ENCODE results near the gene IER5L.

IER5L gene

DNA sequence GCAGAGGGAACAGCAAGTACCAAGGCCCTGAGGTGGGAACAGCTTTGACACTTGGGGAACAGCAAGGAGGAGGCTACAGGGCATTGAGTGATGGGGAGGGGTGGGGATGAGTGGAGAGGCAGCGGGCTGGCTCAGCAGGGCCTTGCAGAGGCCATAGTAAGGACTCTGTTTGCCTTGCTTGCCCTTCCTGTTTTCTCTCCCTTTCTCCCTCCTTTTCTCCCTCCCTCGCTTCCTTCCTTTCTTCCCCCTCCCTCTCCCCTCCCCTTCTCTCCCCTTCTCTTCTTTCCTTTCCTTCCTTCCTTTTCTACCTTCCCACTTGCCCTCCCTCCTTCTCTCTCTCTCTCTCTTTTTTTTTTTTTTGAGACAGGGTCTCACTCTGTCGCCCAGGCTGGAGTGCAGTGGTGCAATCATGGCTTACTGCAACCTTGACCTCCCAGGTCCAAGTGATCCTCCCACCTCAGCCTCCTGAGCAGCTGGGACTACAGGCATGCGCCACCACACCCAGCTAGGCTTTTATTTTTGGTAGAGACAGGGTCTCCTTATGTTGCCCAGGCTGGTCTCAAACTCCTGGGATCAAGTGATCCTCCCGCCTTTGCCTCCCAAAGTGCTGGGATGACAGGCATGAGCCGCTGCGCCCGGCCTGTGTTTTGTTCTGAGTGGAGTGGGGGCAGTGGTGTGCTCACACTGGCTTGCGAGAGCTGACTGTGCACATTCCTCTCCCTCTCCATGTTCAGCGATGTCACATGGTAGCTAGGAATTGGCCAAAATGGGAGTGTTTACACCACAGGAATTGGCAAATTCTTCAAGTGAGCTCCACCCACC is 17.1 kb downstream of the IER5L start:
- DNase-seq, result no peak

DNA sequence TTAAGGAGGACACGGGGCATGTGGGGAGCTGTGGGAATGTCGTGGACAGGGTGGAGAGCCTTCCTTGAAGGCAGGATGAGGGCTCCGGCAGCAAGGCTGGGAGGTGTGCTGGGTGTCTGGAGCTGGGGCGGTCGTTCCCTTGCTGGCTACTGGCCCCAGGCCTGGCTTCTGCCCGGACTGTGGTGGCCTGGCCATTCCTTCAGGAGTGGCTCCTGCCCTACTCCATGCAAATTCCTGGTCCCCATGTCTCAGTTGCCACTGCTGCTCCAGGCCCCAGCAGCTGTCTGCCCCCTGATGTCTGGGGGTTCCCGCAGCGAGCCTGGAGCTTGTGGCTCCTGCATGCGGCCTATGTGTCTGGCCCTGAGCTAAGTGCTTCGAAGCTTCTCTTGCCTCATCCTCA is 21.9 kb downstream of the IER5L start:
- no peak for DNase-seq

DNA sequence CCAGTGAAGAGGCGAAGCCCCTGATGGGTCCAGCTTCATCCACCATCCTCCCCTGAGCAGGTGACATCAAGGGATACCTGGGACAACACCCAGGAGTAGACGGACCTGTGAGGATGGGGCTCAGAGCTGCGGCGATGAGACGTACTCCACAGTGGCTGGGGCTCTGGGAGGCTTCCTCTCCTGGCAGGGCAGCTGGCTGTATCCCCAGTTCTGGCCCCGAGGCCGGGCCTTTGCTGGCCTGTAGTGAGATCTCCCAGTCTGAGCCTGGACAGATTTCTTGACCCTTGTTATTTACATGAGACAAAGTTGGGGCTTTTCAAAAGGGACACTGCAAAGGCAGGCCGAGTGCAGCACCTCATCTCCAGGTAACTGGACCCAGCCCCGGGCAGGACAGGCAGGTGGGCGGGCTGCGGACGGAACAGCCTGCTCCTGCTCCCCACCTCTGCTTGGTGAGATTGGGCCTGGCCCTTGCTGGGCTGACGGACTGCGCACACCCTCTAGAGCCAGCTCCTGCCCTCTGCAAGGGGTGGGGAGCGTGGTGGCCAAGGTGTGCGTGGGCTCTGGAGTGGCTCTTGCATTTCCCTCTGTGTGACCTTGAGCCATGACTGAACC is 23.1 kb downstream of the IER5L start:
- DNase-seq, result no peak

DNA sequence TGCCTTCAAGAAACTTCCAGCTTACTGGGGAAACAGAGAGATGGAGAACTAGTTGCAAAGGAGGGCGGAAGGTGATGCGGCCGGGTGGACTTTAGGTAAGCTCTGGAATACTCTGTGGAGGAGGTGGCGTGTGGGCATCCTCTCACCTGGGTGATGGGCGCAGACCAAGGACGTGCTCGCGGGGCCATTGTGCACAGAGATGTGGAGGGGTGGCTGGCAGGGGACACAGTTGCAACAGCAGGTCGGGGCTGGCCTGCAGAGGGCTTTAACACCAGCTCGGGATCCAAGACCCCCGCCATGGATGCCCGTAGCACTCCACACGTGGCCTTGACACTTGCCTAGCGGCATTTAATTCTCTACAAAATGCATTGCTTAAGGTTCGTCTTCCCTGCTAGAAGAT is 26.6 kb downstream of the IER5L start:
- no peak for DNase-seq

DNA sequence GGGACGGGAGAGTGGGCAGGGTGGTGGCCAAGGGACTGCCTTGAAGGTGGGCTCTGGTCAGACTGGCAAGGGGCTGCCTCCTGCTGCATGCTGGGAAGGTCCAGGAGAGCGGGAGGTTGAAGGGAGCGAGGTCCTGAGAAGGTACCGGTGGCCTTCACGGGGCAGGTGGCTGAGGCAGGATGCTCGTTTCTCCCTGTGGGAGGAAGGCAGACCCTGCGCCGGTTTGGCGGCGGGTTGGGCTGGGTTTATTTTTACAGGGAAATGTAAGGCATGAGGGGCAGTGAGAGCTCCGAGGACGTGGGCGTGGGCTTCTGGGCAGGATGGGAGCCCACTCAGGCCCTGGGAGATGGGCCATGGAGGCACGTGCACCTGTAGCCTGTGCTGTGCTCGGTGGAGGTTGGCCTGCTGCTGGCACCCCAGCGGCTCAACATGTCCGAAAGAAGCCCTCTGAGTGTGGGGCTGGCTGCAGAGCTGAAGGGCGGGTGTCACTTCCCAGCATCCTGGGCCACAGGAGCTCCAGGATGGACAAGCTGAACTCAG is 27.3 kb downstream of the IER5L start:
- DNase-seq, result no peak

DNA sequence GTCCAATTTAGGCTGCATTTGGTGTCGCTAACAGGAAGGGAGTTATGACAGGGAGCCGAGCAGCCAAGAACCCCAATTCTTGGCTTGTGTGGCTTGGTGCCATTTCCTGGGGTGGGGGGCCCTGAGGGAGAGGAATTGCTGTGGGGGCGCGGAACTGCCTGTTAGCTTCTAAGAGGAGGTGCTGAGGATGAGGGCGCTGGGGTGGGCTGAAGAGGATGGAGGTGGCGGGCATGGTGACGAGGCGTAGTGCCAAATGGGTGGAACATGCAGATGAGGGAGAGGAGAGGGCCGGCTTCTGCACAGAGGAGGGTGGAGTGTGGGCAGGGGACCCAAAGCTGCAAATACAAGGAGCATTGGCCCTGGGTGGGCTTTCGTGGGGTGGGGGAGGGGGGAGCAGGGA is 27.9 kb downstream of the IER5L start:
- DNase-seq, result no peak

DNA sequence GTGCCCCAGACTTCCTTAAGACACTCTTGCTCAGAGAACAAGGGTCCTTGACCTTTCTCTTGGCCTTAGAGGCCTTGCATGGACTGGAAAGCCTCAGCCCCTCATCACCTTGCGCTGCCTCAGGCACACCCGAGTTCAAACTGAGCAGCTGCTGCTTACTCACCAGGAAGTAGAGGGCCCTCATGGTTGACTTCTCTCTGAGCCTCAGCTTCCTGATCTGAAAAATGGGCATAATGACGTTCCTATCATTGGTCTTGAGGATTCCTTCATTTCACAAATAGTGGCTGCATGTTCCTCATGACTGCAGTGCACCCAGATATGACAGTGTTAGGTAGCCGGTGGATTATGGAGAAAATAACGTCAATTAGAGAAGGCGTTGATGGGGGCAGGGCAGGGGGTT is 28.6 kb downstream of the IER5L start:
- no peak for DNase-seq

DNA sequence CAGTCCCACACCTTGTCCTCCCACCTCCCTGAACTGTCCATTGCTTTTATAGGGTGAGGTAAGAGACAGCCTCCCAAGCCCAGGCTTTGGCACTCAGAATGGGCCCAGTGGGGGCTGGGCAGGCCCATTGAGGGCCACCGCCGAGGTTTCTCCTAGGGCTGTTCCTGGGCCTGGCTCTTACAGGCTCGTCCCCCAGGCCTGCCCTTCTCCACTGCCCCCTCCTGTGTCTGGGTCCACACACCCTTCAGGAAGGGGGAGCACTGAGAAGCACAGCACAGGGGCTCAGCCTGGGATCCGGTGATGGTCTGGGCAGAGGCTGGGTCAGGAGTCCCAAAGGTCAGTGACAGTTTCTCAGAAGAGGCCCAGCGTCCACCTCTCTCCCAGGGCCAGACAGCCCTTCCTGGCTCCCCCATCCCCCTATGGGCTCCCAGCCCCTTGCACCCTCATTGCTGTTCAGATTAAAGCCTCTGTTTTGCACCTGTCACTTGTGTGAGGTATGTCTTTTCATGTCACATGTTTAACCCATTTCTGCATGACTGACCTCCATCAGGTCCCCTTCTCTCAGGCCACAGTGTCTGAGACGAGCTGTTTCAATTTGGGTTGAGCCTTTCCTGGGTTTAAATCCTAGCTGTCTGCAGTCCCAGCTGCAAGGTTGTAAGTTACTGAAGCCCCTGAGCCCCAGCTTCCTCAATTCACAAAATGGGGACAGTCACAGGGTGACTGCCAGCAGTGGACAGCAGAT is 29.4 kb downstream of the IER5L start:
- no peak for DNase-seq

DNA sequence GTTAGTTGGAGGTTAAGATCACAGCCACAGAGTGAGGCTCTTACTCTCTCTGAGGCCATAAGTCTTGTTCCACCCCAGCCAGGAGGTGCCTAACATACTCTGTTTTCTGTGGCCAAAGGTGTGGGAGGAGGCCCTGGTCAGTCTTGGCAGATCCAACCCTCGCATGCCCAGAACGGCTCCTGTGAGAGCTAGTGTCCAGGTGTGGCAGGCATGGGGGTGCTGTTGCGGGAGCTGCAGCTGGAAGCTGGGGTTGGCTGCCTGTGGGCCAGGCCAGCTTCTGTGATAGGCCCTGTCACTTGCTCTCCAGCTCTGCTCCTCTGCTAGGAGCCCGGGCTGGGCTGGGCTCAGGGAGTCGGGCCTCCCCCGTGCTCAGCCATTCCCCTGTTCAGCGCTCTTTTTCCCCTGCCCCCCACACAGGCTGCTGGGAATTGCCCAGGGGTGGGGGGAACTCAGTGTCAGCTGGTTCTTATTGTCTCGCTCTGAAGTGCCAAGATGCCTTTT is 31.6 kb downstream of the IER5L start:
- no peak for DNase-seq

DNA sequence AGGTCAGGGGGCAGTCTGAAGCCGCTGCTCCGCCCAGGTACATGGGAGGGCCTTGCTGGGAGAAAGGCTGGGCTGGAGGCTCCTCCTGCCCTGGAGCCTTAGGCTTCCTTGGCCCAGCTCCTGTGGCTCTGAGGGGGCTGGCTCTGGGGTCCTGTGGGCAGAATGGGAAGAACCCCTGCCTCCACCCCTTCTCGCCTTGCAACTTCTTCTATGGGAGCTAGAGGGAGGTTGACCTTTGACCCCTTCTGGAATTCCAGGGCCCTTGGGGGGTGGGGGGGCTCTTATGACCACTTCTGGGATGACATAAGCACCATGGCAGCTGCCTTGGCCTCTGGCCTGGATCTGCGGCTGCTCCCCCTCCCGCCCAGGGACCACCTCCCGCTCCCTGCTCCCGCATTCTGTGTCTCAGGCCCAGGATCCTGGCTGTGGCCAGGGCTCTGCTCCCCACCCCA is 32.2 kb downstream of the IER5L start:
- no peak for DNase-seq

DNA sequence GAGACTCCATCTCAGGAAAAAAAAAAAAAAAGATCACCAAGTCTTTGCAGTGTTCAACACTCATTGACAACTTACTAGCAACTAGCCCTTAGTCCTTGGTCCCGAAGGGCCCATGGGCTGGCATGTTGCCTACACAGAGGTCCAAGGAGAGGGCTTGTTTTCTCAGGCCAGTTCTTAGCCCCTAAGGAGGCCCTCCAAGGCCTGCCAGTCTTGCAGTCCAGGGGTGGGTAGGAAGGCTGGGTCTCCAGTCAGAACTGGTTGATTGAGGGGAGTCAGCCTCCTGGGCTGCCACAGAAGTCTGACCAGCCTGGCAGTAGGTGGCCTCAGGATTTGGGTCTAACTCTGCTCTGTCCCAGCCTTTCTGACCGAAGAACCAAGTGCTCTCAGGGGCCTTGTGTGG is 32.7 kb downstream of the IER5L start:
- DNase-seq, result no peak

DNA sequence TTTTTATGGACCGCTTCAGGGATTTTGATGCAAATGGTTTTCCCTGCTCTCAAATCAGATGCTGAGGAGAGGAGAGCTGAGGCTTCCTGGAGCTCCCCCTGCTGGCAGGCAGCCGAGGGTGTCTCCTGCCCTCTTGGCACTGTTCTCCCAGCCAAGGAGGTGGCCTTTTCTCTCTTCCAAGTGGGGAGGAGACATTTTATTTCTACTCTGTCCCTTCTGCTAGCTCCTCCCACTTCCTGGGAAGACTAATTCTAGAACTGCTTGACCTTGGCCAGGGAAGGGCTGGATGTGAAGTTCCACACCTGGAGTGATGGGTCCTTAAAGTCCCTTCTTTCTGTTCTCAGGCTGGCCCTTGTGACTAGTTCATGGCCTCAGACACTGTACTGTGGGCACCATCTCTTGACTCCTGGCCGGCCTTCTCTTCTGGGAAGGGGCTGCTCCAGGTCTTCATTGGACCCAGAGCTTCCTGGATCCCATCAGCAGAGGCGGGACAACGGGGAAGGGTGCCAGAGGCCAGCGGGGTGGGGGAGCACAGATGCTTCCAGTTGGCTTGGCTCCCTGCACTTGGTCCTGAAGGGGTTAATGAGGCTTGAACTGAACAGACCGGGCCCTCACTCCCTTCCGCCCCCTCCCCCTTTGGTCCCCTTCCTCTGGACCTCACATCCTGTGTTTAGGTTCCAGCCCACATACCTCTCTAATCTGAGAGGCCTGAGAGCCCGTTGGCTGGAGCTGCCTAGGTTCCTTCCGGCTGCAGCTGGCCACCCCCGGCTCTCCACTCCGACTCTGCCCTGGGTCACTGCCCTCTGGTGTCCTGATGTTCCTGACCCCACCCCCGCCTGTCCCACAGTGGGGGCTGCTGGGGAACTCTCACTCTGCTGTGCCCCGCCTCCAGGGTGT is 34.8 kb downstream of the IER5L start:
- peak; percentile 39 for DNase-seq

DNA sequence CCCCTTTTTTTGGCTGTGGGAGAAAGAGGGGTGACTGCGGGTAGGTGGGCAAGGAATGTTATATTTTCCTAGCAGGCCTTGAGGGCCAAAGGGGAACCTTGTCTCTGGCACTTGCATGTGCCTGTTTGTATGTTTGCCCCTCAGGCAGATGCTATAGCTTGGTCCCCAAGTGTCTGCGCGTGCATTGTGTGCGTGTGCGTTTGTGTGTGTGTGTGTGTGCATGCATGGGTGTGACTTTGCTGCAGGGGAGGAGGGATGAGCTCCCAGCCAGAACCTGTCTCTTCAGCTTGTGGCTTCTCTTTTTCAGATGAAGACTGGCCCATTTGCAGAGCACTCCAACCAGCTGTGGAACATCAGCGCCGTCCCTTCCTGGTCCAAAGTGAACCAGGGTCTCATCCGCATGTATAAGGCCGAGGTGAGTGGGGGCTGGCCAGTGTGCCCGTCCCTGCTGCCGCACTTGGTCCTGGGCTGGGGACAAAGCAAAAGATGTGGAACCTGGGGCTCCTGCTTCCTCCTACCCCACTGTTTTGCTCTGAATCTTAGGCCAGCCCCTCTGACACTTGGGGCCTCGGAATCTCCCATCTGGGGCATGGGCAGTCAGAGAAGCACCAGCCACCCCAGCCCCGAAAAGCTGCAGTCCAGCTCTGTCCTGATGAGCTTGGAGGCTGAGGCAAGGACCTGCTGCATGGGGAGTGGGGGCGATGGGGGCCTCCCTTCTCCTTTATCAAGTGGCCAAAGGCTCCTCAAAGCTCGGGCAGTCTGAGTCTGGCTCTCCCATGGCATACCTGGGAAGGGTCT is 35.7 kb downstream of the IER5L start:
- no peak for DNase-seq

DNA sequence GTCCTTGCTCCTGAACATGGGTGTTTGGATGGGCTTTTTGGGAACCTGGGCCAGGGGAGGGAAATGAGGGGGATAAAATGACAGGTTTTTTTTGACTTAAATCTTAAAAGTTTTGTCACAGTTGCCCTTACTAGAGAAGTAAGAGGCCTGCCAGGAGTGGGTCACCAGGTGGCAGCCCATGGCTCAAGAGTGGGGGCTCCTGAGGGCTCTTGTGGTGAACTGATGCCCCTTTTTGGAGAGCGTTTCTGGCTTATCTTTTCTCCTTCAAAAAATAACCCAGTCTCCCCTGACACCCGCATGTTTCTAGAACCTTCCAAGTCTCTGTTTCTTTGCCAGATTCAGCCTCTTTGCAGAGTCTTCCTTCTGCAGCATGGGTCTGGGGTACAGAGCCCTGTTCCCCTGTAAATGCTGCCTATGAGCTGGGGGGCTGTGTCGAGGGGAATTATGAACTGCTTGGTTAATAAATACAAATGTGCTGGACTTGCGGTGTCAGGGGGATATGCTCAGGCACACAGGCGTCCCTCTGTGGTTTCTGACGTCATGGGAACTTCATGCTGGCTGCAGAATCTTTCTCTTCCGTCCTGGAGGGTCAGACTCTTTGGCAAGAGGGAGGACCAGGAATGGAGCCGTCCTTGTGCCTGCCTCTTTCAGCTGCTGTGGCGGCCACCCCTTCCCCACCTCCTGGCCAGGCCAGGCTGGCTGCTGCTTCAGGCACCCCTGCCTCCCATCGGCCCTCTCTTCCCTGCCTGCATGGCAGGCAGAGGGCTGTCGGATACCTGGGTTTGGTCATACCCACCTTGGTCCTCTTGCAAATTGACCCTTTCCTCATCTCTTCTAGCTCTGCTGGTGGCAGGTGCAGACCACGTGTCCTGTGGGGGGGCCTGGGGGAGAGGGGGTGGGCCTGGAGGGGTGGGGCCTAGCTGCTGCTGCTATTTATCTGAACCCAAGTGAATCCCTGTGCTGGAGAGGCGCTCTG is 36.7 kb downstream of the IER5L start:
- no peak for DNase-seq

DNA sequence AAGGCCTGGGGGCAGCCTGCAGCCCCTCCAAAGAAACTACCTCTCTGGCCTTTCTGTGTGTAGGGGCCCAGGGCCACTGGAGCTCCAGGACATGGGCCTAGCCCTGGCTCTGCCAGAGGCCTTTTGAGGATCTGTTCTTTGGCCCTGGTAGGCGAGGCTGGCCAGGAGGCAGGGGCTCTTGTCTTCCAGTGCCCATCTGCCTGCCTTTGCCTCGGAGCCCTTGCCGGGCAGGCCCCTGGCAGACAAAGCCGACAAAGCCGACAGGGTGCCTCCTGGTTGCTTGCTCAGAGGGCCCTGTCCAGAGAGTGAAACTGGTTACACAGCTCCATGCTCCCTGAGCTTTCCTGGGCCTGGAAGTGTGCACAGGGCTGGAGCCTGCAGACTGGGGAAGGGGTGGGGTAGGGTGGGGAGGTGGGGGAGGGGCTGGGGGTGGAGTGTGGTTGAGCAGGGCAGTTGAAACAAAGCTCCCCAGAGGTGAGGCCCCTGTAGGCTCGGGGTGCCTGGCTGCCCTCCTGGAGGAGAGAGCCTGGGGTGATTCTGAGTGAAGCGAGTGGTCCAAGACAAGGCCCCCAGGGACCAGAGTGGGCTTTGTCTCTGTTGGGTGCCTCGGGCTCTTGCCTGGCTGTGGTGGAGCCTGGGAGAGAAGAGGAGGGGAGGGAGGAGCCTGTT is 37.5 kb downstream of the IER5L start:
- no peak for DNase-seq

DNA sequence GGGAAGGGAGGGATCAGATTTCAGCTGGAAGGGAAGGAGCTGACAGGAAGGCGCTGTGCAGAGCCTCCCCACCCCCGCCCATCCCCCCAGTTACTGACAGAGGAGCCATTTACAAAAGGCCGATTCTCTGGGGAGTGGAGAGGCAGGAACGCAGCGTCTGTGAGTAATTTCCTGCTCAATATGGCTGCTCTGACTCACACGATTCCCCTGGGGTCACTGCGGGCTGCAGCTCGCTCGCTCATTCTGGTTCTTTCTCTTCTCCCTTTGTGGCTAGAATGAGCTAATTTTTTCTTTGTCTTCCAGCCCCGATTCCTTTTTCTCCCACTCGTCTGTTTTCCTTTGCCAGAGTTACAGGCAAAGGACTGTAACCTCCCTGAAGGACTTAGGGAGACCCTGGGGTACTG is 38.1 kb downstream of the IER5L start:
- DNase-seq, result peak; percentile 89

DNA sequence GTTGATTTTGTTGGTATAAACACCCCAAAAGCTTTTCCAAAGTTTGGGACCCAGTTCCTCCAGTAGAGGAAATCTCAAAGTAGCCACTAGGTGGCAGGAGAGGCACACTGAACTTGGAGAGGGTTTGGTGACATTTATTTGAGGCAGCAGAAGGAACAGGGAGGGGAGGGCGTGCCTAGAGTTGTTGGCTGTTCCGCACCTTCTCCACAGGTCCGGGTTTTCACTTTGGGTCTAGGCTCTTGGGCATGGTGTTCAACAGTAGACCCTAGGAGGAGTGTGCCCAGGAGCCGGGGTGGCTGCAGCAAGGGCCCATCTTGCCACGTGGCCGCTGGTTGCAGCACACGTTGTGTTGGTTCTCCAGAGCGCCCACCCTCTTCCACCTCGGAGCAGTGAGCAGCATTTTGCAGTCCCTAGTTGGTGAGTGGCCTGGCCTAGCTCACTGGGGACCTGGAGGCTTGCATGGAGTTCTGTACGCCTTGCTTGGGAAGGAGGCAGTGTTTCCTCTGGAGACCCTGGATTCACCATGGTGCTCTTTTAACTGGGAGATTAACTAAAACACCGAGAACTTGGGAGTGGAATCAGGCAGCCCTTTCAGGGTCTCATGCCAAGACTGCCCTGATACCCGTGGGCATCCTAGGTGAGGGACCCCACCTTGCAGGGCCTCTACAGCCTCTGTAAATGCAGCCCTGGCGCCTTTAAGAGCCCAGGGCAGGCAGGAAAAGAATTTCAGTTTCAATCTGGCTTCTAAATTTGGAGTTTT is 38.6 kb downstream of the IER5L start:
- peak; percentile 13 for DNase-seq

DNA sequence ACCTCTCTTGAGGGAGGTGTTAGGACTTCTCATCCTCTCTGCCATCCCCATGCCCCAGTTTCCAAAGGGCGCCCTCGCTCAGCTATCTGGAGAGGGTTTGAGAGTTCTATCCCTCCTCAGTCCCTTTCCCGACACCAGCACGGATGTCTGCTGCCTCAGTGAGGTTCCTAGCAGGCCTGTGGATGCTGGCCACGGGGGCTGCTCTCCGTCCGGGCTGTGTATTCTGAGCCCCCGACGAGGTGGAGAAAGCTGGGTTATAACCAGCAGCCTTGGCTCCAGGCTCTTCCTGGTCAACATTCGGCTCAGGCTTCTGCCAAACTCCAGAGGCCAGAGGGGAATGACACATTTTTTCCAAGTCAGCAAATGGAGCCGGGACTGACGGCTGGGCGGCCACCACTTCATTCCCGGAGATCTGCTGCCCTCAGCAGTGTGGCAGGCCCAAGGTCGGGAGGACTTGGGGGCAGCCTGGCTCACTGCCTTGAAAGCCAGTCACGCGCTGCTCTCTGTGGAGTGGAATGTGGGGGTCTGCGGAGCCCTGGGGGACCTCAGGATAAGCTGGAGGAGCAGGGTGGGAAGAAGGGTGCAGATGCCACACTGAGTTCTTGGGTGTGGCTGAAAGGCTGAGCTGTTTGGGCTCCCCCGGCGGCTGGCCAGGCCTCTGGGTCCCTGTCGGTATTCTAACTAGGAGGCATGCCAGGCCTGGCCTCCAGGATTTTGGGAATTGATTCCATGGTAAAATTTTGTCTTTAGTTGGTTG is 39.4 kb downstream of the IER5L start:
- no peak for DNase-seq

All from NCI-H1048 (cell line).